ENCODE measurements around the gene TMEM273.

TMEM273 gene

DNA sequence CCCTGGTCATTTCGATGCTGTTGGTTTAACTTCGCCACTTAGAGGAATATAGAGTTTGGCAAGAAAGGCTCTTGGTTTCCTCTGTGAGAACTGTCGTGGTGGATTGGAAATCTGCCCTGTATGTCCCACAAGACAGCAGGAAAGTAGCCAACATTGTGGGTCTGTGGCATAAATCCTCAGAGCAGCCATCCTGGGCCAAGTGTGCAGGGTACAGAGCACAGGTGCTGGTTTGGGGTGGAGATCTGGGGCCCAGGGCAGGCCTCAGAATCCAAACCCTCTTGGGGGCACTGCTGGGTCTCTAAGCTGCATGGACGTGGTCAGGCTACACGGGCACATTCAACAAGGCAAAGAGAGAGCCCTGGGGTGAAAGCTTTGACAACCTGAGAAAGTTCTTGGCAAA, 39.2 kb upstream of the TMEM273 start:
- TF ChIP-seq, protein P1, sequence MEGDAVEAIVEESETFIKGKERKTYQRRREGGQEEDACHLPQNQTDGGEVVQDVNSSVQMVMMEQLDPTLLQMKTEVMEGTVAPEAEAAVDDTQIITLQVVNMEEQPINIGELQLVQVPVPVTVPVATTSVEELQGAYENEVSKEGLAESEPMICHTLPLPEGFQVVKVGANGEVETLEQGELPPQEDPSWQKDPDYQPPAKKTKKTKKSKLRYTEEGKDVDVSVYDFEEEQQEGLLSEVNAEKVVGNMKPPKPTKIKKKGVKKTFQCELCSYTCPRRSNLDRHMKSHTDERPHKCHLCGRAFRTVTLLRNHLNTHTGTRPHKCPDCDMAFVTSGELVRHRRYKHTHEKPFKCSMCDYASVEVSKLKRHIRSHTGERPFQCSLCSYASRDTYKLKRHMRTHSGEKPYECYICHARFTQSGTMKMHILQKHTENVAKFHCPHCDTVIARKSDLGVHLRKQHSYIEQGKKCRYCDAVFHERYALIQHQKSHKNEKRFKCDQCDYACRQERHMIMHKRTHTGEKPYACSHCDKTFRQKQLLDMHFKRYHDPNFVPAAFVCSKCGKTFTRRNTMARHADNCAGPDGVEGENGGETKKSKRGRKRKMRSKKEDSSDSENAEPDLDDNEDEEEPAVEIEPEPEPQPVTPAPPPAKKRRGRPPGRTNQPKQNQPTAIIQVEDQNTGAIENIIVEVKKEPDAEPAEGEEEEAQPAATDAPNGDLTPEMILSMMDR (conservative IDR thresholded peaks at IDR 0.05; ENCODE audit: low read depth, low read length), result no peak

DNA sequence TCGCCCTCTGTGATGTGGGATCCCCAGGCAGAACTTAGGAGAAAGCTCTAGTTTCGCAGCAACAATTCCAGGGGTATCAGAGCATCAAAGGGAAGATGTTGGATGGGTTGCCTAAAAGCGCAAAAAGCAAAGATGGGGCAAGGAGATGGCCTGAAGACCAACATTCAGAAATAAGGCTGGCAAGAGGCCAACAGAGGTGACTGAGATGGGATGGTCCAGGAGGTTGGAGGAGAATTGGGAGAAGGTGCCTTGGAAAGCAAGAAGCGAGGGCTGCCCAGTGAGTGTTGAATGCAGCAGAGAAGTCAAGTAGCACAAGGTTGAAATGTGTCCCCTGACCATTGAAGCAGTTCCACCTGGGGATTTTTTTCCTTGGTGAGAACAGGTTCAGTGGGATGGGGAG, 38.4 kb upstream of the TMEM273 start:
- TF ChIP-seq, protein P1 (conservative IDR thresholded peaks at IDR 0.05; ENCODE audit: low read depth, low read length), result no peak
- DNase-seq (ENCODE audit: low read depth), result no peak
- no peak overlapping the region for H3K4me3 ChIP-seq (ENCODE audit: low read depth, low read length)

More for the DNA sequence above, 39.2 kb upstream of the TMEM273 start:
- H3K4me3 ChIP-seq (ENCODE audit: low read depth, low read length), result no peak overlapping the region
- no peak for DNase-seq (ENCODE audit: low read depth)

DNA sequence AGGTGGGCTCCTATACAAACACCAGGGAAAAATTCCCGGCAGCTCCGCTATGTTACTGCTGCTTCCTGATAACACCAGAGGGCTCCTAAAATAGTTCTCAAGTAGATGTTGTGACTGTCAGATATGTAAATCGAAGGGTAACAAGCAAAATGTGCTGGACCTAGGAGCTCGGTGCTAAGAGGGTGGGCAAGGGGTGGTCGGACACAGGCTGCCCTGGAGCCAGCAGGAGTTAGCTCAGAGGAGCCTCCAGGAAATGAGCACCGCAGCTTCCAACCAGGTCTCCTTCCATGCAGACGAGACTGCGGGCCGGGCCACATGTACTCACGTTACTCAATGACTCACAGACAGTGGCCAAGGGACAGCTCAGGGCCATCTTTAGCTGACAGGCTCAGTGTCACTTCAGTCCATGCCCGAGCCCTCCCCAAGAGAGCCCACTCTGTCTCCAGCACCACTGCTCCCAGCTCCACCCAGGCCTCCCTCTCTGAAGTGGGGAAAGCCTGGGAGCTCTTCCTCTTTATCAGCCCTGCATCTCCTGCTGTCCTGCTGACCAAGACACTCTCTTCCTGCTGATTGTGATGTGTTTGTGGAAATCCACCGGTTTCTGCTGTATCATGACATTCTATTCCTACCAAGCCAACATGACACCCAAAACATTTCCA, 37.2 kb upstream of the TMEM273 start:
- H3K4me3 ChIP-seq (ENCODE audit: low read depth, low read length), result no peak overlapping the region
- no peak for DNase-seq (ENCODE audit: low read depth)
- TF ChIP-seq, protein P1 (conservative IDR thresholded peaks at IDR 0.05; ENCODE audit: low read depth, low read length), result no peak

DNA sequence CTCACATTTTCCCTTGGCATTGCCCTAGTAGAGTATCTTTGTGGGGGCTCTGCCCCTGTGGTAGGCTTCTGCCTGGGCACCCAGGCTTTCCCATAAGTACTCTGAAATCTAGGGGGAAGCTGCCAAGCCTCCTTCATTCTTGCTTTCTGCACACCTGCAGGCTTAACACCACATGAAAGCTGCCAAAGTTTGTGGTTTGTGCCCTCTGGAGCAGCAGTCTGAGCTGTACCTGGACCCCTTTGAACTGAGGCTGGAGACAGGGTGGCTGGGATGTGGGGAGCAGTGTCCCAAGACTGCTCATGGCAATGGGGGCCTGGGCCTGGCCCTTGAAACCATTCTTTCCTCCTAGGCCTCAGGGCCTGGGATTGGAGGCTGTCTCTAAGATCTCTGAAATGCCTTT, 35.0 kb upstream of the TMEM273 start:
- DNase-seq (ENCODE audit: low read depth), result no peak
- H3K4me3 ChIP-seq (ENCODE audit: low read depth, low read length), result no peak overlapping the region
- TF ChIP-seq, protein P1 (conservative IDR thresholded peaks at IDR 0.05; ENCODE audit: low read depth, low read length), result no peak

DNA sequence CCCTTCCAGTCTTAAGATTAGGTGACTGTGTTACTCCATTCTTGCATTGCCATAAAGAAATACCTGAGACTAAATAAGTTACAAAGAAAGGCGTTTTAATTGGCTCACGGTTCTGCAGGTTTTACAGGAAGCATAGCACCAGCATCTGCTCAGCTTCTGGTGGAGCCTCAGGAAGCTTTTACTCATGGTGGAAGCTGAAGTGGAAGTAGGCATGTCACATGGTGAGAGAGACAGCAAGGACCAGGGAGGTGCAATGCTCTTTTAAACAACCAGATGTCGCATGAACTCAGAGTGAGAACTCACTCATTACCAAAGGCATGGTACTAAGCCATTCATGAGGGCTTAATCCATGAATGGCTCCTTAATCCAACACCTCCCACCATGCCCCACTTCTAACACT, 34.0 kb upstream of the TMEM273 start:
- no peak for DNase-seq (ENCODE audit: low read depth)
- TF ChIP-seq, protein P1 (conservative IDR thresholded peaks at IDR 0.05; ENCODE audit: low read depth, low read length), result no peak
- no peak overlapping the region for H3K4me3 ChIP-seq (ENCODE audit: low read depth, low read length)

DNA sequence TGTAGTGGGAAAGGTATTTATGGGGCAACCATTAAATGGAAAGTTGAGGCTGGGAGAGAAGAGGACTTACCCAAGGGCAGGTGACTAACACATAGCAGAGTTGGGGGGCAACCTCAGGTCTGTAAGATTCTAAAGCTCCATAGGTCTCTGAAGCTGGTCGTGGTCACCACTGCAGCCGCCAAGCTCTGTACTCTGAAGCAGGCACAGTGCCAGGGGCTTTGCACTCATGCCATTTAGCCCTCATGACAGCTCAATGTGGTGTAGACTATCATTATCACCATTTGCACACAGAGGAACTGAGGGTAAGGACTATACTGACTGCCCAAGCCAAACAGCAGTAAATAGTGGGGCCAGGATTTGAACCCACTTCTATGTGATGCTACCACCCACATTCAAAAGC, 32.5 kb upstream of the TMEM273 start:
- H3K4me3 ChIP-seq (ENCODE audit: low read depth, low read length), result no peak overlapping the region
- TF ChIP-seq, protein P1 (conservative IDR thresholded peaks at IDR 0.05; ENCODE audit: low read depth, low read length), result no peak
- no peak for DNase-seq (ENCODE audit: low read depth)

DNA sequence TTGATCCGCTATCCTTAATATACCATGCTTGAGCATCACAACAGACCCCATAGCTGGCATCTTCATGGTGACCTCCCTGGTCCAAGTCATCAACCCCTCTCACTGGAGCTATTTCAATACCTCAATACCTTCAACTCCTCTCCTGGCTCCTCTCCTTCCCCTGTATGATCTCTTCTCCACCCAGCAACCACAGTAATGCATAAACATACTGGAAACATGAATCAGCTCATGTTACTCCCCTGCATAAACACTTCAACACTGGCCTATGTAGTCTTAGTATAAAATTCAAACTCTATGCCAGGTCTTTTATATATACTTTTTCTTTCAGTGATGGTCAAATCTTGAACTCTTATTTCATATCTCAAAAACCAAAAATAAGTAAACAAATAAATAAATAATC, 31.8 kb upstream of the TMEM273 start:
- H3K4me3 ChIP-seq (ENCODE audit: low read depth, low read length), result no peak overlapping the region
- TF ChIP-seq, protein P1 (conservative IDR thresholded peaks at IDR 0.05; ENCODE audit: low read depth, low read length), result no peak
- DNase-seq (ENCODE audit: low read depth), result peak; percentile 38

All from choroid plexus epithelial cell (primary cell).